ENCODE results near the gene ARHGAP35. TPM values are rescaled to one million over a fixed set of nuclear protein-coding genes. Genes with fewer than 3 reads are reported as not detected.

ARHGAP35 gene
- total and polyA plus RNA-seq, 11 donors, result 34.8 to 91.0 (median 76.5) TPM

DNA sequence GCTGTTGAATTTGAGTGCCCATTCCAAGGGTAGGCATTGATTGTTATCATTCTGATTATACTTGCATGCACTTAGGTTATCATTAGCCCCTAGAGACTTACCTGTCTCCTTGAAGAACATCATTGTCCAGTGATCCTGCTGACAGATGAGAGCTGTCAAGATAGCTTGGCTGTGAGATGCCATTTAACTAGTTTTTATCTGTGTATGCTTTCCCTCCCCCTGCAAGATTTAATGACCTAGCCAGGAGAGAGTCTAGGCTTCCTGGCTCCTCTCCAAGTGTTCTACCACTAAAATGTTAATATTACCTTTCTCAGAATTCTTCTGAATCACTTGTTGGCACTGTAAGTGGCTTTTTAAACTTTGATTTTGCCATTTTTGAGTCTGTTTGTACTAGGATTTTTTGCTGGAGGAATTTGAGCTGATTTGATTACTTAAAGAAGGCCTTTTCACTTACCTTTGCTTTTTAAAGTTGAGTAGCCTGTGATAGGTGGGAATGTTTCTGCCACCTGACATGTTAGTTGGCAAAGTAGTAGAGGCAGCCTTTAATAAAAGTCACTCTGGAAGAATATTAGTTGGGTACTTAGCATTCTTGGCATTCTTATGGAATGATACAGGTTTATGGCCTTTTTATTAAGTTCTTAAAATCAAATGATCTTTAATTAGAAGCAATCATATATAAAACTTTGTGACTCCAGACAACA lies 41.1 kb downstream of the ARHGAP35 start:
- intact Hi-C loops (cut with DNase I), result loop anchor here in 4 of 10 donors (5.0 kb wide), 2 partner anchors 35 to 40 kb away; partner anchors contain the start of gene ARHGAP35 (in 3 of the 4)
- ATAC-seq (no peak), DNase-seq (no peak)
- H3K4me3 ChIP-seq, result no peak overlapping the region
- no peaks in the 10 kb centered on the region for H3K27me3 ChIP-seq
- no peaks in the 10 kb centered on the region for H3K36me3 ChIP-seq
- peak overlapping the region in 4 of 12 donors; percentile 0 to 40 (median 4) for H3K27ac ChIP-seq
- peaks cover 9 to 72% (median 51%) of the 10 kb centered on the region in 12 donors for H3K4me1 ChIP-seq
- no peak for TF ChIP-seq POLR2A (IDR thresholded peaks at IDR 0.05)
- TF ChIP-seq, protein P1, sequence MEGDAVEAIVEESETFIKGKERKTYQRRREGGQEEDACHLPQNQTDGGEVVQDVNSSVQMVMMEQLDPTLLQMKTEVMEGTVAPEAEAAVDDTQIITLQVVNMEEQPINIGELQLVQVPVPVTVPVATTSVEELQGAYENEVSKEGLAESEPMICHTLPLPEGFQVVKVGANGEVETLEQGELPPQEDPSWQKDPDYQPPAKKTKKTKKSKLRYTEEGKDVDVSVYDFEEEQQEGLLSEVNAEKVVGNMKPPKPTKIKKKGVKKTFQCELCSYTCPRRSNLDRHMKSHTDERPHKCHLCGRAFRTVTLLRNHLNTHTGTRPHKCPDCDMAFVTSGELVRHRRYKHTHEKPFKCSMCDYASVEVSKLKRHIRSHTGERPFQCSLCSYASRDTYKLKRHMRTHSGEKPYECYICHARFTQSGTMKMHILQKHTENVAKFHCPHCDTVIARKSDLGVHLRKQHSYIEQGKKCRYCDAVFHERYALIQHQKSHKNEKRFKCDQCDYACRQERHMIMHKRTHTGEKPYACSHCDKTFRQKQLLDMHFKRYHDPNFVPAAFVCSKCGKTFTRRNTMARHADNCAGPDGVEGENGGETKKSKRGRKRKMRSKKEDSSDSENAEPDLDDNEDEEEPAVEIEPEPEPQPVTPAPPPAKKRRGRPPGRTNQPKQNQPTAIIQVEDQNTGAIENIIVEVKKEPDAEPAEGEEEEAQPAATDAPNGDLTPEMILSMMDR (IDR thresholded peaks at IDR 0.05), result no peak
- no peaks in the 10 kb centered on the region for H3K9me3 ChIP-seq

DNA sequence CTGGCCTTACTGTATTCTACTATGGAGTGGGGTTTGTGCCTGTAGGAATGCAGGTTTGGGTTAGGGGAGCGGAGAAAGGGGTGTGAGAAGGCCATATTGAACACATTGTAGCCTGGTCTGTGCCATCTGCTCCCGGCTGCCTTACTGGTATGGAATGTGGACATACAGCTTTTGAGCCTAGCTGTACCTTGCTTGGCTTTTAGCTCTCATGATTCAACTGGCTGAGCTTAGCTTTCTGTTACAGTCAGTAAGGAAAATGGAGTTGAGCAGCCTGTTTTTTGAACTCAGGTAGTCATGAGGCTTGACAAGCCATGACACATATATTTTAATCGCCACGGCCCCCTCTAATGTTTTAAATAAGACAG lies 41.6 kb downstream of the ARHGAP35 start:
- no peaks in the 10 kb centered on the region for H3K36me3 ChIP-seq
- DNase-seq (no peak), ATAC-seq (no peak)
- TF ChIP-seq, protein P1 (IDR thresholded peaks at IDR 0.05), result no peak
- 64 to 78% (median 69%) methylated on average over 4 of the region's 4 CpGs for WGBS, 4 donors
- H3K4me1 ChIP-seq, result peaks cover 9 to 74% (median 51%) of the 10 kb centered on the region in 12 donors
- intact Hi-C loops (cut with DNase I), result loop anchor here in 4 of 10 donors (5.0 kb wide), 2 partner anchors 35 to 40 kb away; partner anchors contain the start of gene ARHGAP35 (in 3 of the 4)
- H3K4me3 ChIP-seq, result no peak overlapping the region
- H3K27me3 ChIP-seq, result no peaks in the 10 kb centered on the region
- peak overlapping the region in 5 of 12 donors; percentile 0 to 40 (median 4) for H3K27ac ChIP-seq
- H3K9me3 ChIP-seq, result no peaks in the 10 kb centered on the region

DNA sequence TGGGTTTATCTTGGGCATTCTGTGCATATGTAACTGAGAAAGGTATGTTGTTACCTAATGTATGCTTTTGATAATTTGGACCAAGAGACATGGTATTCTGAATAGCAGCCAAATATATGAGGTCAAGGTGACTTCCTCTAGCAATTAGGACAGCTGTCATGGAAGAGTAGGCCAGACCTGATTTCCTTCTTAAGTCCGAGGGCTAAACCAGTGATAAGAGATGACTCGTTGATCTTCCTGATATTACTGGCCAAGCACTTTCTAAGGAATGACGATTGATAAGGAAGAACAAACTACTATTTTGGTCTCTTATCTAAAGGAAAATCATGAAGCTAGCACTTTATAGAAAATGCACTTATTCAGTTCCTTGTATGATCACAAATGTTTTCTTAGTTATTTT lies 42.7 kb downstream of the ARHGAP35 start:
- no peak for DNase-seq
- TF ChIP-seq POLR2A (IDR thresholded peaks at IDR 0.05), result no peak
- TF ChIP-seq, protein P1 (IDR thresholded peaks at IDR 0.05), result no peak
- WGBS, 4 donors, result 3 to 14% (median 8%) methylated on average over 3 of the region's 3 CpGs
- intact Hi-C loops (cut with DNase I), result loop anchor here in 4 of 10 donors (5.0 kb wide), 2 partner anchors 36 to 41 kb away; partner anchors contain the start of gene ARHGAP35 (in 3 of the 4)
- Histone ChIP-seq H3K4me1 (peaks cover 9 to 80% (median 55%) of the 10 kb centered on the region in 12 donors), H3K9me3 (no peaks in the 10 kb centered on the region), H3K36me3 (no peaks in the 10 kb centered on the region), H3K27ac (peak overlapping the region in 10 of 12 donors; percentile 31 to 66 (median 48)), H3K4me3 (no peak overlapping the region), H3K27me3 (no peaks in the 10 kb centered on the region)
- no peak for ATAC-seq
